Inflammatory macrophage treated with lipopolysaccharide for 4 hours (primary cell): ENCODE measurements around the gene HOXD1.

Experiments
- DNase-seq: peaks from one replicate; pipeline ENCODE4 v3.0.0-alpha.2; 2020

Gene HOXD1

DNA sequence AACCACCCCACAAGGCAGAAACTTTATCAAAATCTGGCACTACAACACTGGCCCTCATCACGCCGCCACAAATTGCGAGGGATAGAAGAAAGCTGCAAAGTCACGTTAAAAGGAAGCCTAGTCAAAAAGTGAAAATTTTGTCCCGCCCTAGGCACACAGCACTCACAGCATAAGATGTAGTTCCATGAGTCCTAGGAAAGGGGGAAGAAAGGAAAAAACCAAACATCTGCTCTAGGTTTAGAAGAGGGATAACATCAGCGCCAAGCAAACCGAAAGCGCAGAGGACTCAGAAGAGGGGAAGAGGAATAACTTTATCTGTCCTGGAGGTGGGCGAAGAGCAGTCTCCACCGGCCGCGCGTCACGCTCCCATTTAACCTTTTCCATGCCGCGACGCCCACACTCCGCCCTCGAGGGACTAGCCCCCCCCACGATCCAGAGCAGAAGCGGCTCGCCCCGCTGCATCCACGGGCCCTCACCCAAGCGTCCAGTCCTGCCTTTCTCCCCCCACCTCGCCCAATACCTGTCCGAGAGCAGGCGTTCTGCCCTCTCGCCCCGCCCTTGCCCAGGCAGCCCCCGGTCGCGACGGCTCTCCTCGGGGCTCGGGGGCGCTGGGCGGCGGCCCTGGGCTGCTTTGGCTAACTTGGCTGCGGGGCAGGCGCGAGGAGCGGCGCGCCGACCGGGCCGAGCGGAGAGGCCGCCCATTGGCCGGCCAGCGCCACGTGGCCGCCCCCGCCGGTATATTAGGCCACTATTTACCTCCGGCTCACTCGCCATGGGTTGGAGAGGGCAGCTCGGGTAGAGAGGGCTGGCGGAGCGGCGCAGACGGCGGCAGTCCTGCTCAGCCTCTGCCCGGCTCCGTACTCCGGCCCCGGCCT lies at the start of gene HOXD1:
TSS of gene HOXD1 (plus strand) at position 770 of the 875 bp plus-strand sequence. CDS start 134 bp downstream, outside the sequence.
- peak; percentile 7 for DNase-seq

GRCh38 chr2:176138923-176139660 lies 49.4 kb upstream of the HOXD1 start:
- no peak for DNase-seq

- DNase-seq, result no peak
Observed at GRCh38 chr2:176139661-176140512, 48.6 kb upstream of the HOXD1 start.

DNA sequence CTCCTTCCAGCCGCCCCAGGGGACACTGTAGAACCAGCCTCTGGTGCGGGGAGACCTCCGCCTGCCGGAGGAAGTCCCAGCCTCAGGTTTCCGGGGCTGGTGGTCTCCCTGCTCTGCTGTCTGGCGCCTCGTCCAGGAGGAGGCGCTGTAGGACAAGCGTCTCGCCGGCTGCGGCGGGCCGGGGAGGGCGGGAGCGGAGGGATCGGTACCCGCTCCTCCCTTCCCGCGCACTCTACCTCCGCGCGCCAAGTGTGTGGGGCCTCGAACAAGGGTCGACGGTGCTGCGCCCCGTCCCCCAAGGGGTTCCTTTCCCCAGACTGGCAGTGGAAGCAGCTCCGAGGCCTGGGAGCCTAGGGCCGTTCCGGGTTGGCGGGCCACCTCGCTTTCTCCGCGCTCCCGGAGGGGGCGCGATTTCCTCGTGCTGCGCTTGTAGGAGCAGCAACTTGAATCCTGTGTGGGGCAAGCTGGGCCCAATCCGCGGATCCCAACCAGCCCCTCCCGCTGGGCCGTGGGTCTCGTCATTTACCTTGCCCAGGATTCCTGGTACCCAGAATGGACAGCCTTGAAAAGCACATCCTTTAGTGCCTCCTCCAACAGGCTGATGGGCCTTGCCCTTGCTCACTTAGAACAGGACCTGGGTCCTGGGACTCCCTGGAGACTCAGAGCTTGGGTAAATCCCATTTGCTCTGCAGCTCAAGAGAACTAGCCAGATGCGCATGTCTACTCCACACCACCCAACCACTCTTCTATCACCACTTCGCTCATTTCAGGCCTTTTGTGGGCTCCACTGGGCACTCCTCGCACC lies 47.8 kb upstream of the HOXD1 start:
- peak; percentile 27 for DNase-seq

DNA sequence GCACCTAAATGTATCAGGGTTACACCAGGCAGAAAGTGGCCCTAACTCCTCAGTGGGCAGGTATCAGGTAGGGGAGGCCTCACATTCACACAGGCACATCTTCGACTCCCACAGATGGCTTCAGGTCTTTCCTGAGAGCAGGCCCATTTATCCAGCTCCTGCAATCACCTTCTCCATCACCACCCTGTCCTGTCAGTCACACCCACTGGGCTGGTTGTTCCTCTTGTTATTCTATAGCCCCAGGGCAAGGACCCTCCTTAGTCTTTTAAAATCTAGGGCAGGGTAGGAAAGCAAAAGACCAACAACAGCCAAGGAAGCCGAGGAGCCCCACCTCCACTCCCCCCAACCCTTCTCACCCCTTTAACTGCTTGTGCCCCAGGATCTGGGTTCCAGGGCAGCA lies 46.2 kb upstream of the HOXD1 start:
- no peak for DNase-seq

DNA sequence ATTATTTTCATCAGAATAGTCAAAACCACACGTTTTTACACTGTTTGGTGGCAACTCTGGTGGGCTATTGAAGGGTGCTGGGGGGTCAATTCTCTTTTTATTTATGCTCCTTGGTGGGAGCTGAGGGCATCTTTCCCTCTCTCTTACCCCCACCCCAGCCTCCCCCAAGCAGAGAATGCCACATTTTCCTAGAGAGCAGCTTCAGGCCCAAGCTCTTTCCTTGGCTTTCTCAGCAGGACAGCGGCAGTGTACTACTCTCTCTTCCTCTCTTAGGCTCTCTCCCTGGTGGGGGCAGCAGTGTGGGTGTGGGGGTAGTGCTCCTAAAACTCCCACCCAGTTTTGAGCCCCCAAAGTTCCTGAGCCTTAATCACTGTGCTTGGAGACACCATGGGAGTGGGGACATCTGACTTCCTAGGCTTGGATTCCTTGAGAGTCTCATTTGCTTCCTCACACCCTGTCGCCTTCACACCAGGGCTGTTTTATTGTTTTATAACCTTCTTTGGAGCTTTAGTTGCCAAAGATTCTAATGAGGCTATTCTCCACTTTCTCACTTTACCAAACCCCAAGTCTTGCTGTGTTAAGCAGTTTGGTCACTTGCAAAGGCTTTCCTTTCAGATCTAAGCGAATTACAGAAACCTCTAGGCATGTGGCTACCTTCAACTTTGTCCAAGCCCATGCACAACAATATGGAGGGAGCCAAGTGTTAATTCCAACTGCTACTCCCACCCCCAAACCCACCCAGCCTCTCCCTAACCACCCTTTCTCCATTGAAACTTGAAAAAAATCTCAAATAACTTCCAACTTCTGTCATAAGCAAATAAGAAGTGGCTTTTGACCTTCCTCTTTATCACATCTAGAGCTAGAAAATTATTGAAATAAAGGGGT lies 43.1 kb upstream of the HOXD1 start:
- DNase-seq, result no peak

DNA sequence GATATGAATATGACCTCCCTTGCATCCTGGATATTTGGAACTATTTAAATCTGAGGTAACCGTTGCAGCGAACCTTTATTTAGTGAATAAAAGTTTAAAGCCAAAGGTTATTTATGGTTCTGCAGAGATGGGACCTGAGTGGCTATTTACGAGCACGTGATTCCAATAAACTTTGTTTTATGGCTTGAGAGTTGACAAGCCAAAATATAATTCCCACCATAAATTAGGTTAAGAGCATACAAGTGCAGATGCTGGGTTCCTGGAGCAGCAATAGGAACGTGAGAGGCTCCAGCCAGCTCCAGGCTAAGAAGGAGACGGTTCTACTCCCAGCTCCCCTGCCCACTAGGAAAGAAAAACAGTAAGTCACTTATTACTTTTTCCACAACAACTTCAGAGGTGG lies 42.4 kb upstream of the HOXD1 start:
- no peak for DNase-seq

DNA sequence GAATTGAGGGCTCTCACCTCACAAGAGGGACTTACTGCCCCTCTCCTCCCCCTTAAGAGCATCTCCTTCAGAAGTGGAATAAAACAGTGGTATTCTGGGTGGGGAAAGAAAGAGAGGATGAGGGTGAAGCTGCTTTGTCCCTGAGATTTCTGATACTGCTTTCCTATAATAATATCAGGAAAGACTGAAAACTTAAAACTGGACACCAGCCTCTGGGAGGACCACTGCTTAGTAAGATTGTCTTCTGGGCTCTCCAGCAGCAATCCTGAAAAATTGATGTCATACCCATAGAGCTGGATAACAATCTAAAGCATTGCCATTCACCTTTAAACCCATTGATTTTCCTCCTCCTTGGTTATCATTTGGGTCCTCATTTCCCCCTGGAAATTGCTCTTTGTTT lies 41.8 kb upstream of the HOXD1 start:
- DNase-seq, result no peak

- no peak for DNase-seq
Observed at GRCh38 chr2:176147210-176147799, 41.2 kb upstream of the HOXD1 start.

DNA sequence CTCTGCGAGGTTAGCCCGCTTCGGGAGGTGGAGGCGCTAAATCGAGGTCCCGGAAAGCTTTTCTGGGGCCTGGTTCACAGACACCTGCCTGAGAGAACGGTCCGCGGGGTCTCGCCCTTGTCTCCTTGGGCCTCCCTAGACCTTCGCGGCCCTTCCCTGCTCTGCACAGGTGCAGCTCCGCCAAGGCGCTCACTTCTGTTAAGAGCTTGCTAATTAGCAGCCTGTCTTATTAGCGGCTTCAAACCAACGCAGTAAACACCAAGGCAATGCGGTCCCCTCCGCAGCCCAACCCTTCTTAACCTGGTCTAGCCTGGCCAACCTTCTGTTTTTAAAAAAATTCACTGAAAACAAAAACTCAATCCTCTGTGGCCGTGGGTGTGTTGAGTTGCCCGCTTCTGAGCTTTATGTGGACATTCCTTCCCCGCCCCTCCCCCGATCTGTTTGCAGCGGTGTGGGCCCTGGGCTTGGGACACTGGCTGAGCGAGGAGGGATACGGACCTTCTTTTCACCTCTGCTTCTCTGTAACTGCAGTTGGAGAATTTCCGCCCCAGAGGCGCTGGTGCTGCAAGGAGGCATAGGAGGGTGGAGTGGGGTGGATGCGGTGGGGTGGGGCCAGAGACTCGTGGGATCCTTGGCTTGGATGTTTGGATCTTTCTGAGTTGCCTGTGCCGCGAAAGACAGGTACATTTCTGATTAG lies 40.5 kb upstream of the HOXD1 start:
- DNase-seq, result no peak

- DNase-seq, result no peak
Observed at GRCh38 chr2:176148751-176149421, 39.6 kb upstream of the HOXD1 start.

- no peak for DNase-seq
Observed at GRCh38 chr2:176149481-176149938, 39.0 kb upstream of the HOXD1 start.

GRCh38 chr2:176149939-176150583 lies 38.4 kb upstream of the HOXD1 start:
- no peak for DNase-seq

GRCh38 chr2:176150584-176151441 lies 37.7 kb upstream of the HOXD1 start:
- DNase-seq, result no peak

GRCh38 chr2:176151442-176152287 lies 36.8 kb upstream of the HOXD1 start, which contains the start of gene HOXD4:
TSS of gene HOXD4 (plus strand) at chr2:176151550. CDS start at chr2:176151634, 84 bp downstream.
- DNase-seq, result no peak

DNA sequence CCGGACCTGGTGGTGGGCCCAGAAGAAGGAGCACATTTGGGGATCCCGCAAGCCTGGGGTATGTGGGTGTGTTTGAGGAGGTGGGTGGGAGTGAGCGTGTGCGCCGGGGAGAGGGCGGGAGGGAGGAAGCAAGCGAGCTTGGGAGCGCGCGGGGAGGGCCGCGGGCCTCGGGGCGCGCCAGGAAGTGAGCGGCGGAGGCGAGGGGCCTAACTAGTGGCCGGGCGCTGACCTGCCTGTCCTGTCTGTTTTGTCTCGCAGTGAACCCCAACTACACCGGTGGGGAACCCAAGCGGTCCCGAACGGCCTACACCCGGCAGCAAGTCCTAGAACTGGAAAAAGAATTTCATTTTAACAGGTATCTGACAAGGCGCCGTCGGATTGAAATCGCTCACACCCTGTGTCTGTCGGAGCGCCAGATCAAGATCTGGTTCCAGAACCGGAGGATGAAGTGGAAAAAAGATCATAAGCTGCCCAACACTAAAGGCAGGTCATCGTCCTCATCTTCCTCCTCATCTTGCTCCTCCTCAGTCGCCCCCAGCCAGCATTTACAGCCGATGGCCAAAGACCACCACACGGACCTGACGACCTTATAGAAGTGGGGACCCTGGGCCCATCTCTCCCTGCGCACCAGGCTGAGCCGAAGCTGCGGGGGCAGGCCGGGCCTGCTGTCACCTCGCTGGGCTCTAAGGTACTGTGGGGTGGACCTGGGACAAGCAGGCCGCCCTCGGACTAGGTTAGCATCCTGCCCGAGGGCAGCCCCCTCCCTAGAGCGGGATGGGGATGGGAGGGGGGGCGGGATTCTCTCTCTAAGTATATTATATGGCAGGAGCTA lies 35.9 kb upstream of the HOXD1 start:
- DNase-seq, result no peak
